ENCODE data around the gene EXOSC7. TPM values are rescaled to one million over a fixed set of nuclear protein-coding genes. Genes with fewer than 3 reads are reported as not detected.
"Not testable (repeated sequence)": the region's sequence is repeated elsewhere in the genome, so short reads cannot be mapped to it uniquely, and the experiment has no call there.

Gene EXOSC7
- total and polyA plus RNA-seq, 7 donors = 27.8 to 54.8 (median 39.4) TPM

- no peaks in the 10 kb centered on the region for H3K36me3 ChIP-seq (ENCODE audit: insufficient read depth in 1 of 2, low read depth in 1 of 2)
- peaks cover 42% of the 10 kb centered on the region for H3K4me1 ChIP-seq
- no peak for DNase-seq
- TF ChIP-seq CTCF (IDR thresholded peaks at IDR 0.05) = no peak
- ATAC-seq = no peak
- no peaks in the 10 kb centered on the region for H3K27me3 ChIP-seq (ENCODE audit: insufficient read depth in 3 of 3, low read length in 2 of 3)
- H3K9me3 ChIP-seq = no peaks in the 10 kb centered on the region
- H3K27ac ChIP-seq = no peak overlapping the region
- 92 to 100% (median 96%) methylated on average over 1 of the region's 1 CpG for WGBS, 3 donors
- intact Hi-C loops (cut with DNase I) = no loop called here
- H3K4me3 ChIP-seq = no peak overlapping the region
These were observed 5.2 kb downstream of the EXOSC7 start for GRCh38 chr3:44981220-44981619.

- Histone ChIP-seq H3K27ac (no peak overlapping the region), H3K36me3 (ENCODE audit: insufficient read depth in 1 of 2, low read depth in 1 of 2) (no peaks in the 10 kb centered on the region), H3K4me1 (peaks cover 42% of the 10 kb centered on the region), H3K4me3 (no peak overlapping the region), H3K27me3 (ENCODE audit: insufficient read depth in 3 of 3, low read length in 2 of 3) (no peaks in the 10 kb centered on the region), H3K9me3 (no peaks in the 10 kb centered on the region)
- no peak for ATAC-seq
- no peak for TF ChIP-seq CTCF (IDR thresholded peaks at IDR 0.05)
- intact Hi-C loops (cut with DNase I) = no loop called here
- 73 to 87% (median 74%) methylated on average over 4 of the region's 4 CpGs for WGBS, 3 donors
- no peak for DNase-seq
These were observed 5.7 kb downstream of the EXOSC7 start for GRCh38 chr3:44981751-44982150.

GRCh38 chr3:44982817-44983216 is 6.8 kb downstream of the EXOSC7 start:
- ATAC-seq = peak in 1 of 4 donors; percentile 6
- no peak overlapping the region for H3K4me3 ChIP-seq
- intact Hi-C loops (cut with DNase I) = no loop called here
- no peaks in the 10 kb centered on the region for H3K36me3 ChIP-seq (ENCODE audit: insufficient read depth in 1 of 2, low read depth in 1 of 2)
- H3K4me1 ChIP-seq = peaks cover 32% of the 10 kb centered on the region
- DNase-seq = no peak
- no peaks in the 10 kb centered on the region for H3K9me3 ChIP-seq
- H3K27ac ChIP-seq = peak overlapping the region; percentile 14
- TF ChIP-seq CTCF (IDR thresholded peaks at IDR 0.05) = no peak
- no peaks in the 10 kb centered on the region for H3K27me3 ChIP-seq (ENCODE audit: insufficient read depth in 3 of 3, low read length in 2 of 3)
- 83 to 90% (median 90%) methylated on average over 3 of the region's 3 CpGs for WGBS, 3 donors

- intact Hi-C loops (cut with DNase I) = no loop called here
- no peak overlapping the region for H3K4me3 ChIP-seq
- no peak overlapping the region for H3K27ac ChIP-seq
- H3K4me1 ChIP-seq = peaks cover 25% of the 10 kb centered on the region
- H3K27me3 ChIP-seq (ENCODE audit: insufficient read depth in 3 of 3, low read length in 2 of 3) = no peaks in the 10 kb centered on the region
- DNase-seq = no peak
- 24 to 31% (median 26%) methylated on average over 1 of the region's 1 CpG for WGBS, 3 donors
- peak; percentile 36 to 76 (median 72) for ATAC-seq
- TF ChIP-seq CTCF (IDR thresholded peaks at IDR 0.05) = no peak
- H3K9me3 ChIP-seq = no peaks in the 10 kb centered on the region
- H3K36me3 ChIP-seq (ENCODE audit: insufficient read depth in 1 of 2, low read depth in 1 of 2) = no peaks in the 10 kb centered on the region
These were observed 7.5 kb downstream of the EXOSC7 start for GRCh38 chr3:44983484-44983941.

- Histone ChIP-seq H3K27me3 (ENCODE audit: insufficient read depth in 3 of 3, low read length in 2 of 3) (no peaks in the 10 kb centered on the region), H3K36me3 (ENCODE audit: insufficient read depth in 1 of 2, low read depth in 1 of 2) (peaks cover 0 to 2% of the 10 kb centered on the region in 2 donors), H3K9me3 (no peaks in the 10 kb centered on the region), H3K27ac (no peak overlapping the region), H3K4me1 (peaks cover 19% of the 10 kb centered on the region), H3K4me3 (no peak overlapping the region)
- DNase-seq = no peak
- WGBS, 3 donors = 96 to 100% (median 97%) methylated on average over 2 of the region's 2 CpGs
- intact Hi-C loops (cut with DNase I) = no loop called here
- ATAC-seq = no peak
- no peak for TF ChIP-seq CTCF (IDR thresholded peaks at IDR 0.05)
These were observed 8.3 kb downstream of the EXOSC7 start for GRCh38 chr3:44984335-44984734.

- H3K4me3 ChIP-seq; H3K27ac ChIP-seq; H3K27me3 ChIP-seq (ENCODE audit: insufficient read depth in 3 of 3, low read length in 2 of 3); DNase-seq; ATAC-seq; intact Hi-C loops (cut with DNase I); H3K9me3 ChIP-seq: not testable (repeated sequence)
- WGBS, 3 donors = 96 to 99% (median 96%) methylated on average over 12 to 14 of the region's 14 CpGs
- Histone ChIP-seq H3K4me1 (peaks cover 25% of the 10 kb centered on the region), H3K36me3 (ENCODE audit: insufficient read depth in 1 of 2, low read depth in 1 of 2) (peaks cover 2 to 22% of the 10 kb centered on the region in 2 donors)
These were observed 10.3 kb downstream of the EXOSC7 start for GRCh38 chr3:44986330-44986729.

Measured in psoas muscle (tissue), 8 donors.